Measurements from ENCODE around the gene HCAR3.
A peak's percentile ranks its signal among the peaks of the same experiment; 100 is the strongest.

Gene HCAR3

GRCh38 chr12:122749569-122750332, 33.1 kb upstream of the HCAR3 start:
- H3K9me3 ChIP-seq, result no peaks in the 10 kb centered on the region
- H3K27me3 ChIP-seq, result no peaks in the 10 kb centered on the region
- H3K36me3 ChIP-seq, result peaks cover 6% of the 10 kb centered on the region
- no peak for TF ChIP-seq CTCF (IDR thresholded peaks at IDR 0.05)
- no peak overlapping the region for H3K4me3 ChIP-seq (ENCODE audit: low read depth in 1 of 2, low read length in 1 of 2)
- peak overlapping the region; percentile 81 for H3K27ac ChIP-seq
- H3K4me1 ChIP-seq (ENCODE audit: control insufficient read depth in 1 of 2, insufficient read depth in 1 of 2, low read depth in 1 of 2, low read length in 1 of 2), result peaks cover 80 to 85% of the 10 kb centered on the region in 2 experiments

- Histone ChIP-seq H3K4me3 (ENCODE audit: low read depth in 1 of 2, low read length in 1 of 2) (peak overlapping the region in 1 of 2 experiments; percentile 19), H3K27me3 (no peaks in the 10 kb centered on the region), H3K4me1 (ENCODE audit: control insufficient read depth in 1 of 2, insufficient read depth in 1 of 2, low read depth in 1 of 2, low read length in 1 of 2) (peaks cover 95 to 96% of the 10 kb centered on the region in 2 experiments), H3K27ac (peak overlapping the region; percentile 81), H3K36me3 (no peaks in the 10 kb centered on the region), H3K9me3 (no peaks in the 10 kb centered on the region)
- TF ChIP-seq CTCF (IDR thresholded peaks at IDR 0.05), result no peak
These were observed 30.9 kb upstream of the HCAR3 start for GRCh38 chr12:122747224-122748135.

- Histone ChIP-seq H3K4me1 (ENCODE audit: control insufficient read depth in 1 of 2, insufficient read depth in 1 of 2, low read depth in 1 of 2, low read length in 1 of 2) (peaks cover 66 to 67% of the 10 kb centered on the region in 2 experiments), H3K27ac (peak overlapping the region; percentile 90), H3K4me3 (ENCODE audit: low read depth in 1 of 2, low read length in 1 of 2) (peak overlapping the region in 1 of 2 experiments; percentile 31), H3K9me3 (no peaks in the 10 kb centered on the region), H3K36me3 (no peaks in the 10 kb centered on the region), H3K27me3 (no peaks in the 10 kb centered on the region)
- TF ChIP-seq CTCF (IDR thresholded peaks at IDR 0.05), result peak; percentile 36
These were observed 27.4 kb upstream of the HCAR3 start for GRCh38 chr12:122743895-122744525.

GRCh38 chr12:122740351-122740750, 23.7 kb upstream of the HCAR3 start:
- H3K4me3 ChIP-seq (ENCODE audit: low read depth in 1 of 2, low read length in 1 of 2), result no peak overlapping the region
- no peak for TF ChIP-seq CTCF (IDR thresholded peaks at IDR 0.05)
- H3K27me3 ChIP-seq, result no peaks in the 10 kb centered on the region
- peaks cover 35 to 38% of the 10 kb centered on the region in 2 experiments for H3K4me1 ChIP-seq (ENCODE audit: control insufficient read depth in 1 of 2, insufficient read depth in 1 of 2, low read depth in 1 of 2, low read length in 1 of 2)
- H3K9me3 ChIP-seq, result no peaks in the 10 kb centered on the region
- H3K27ac ChIP-seq, result no peak overlapping the region
- H3K36me3 ChIP-seq, result no peaks in the 10 kb centered on the region

- Histone ChIP-seq H3K27me3 (no peaks in the 10 kb centered on the region), H3K4me3 (ENCODE audit: low read depth in 1 of 2, low read length in 1 of 2) (no peak overlapping the region), H3K4me1 (ENCODE audit: control insufficient read depth in 1 of 2, insufficient read depth in 1 of 2, low read depth in 1 of 2, low read length in 1 of 2) (peaks cover 25 to 29% of the 10 kb centered on the region in 2 experiments), H3K36me3 (no peaks in the 10 kb centered on the region), H3K9me3 (no peaks in the 10 kb centered on the region), H3K27ac (peak overlapping the region; percentile 18)
- TF ChIP-seq CTCF (IDR thresholded peaks at IDR 0.05), result no peak
These were observed 22.0 kb upstream of the HCAR3 start for GRCh38 chr12:122738571-122738970.

All from neutrophil (primary cell).